HCT116 (cell line): ENCODE measurements around the gene TRIM69. TPM values are rescaled to one million over a fixed set of nuclear protein-coding genes. Genes with fewer than 3 reads are reported as not detected.

ENCODE experiments used
- ATAC-seq: fragments of 200-7000 bp; cut with Tn5 transposase; 2 replicates; pipeline ENCODE4 v1.9.1; 2020; ENCODE audit warnings: mild to moderate bottlenecking, moderate library complexity
- BruUV-seq: library from RNA; stranded (reverse); fragments of 400-500 nt; replicated peaks from 2 replicates; lab custom pipeline; 2021; lab: Mats Ljungman, UMichigan
- CTCF ChIA-PET: fragments of 300-600 bp; sonication (Branson Sonifier 250); formaldehyde crosslinking; loops from one replicate; lab custom pipeline; 2021; ENCODE audit warnings: antibody characterized with exemption; lab: Charles Lee
- POLR2A ChIA-PET: fragments of 300-600, 350-600 bp; sonication (Branson Sonifier 250); formaldehyde crosslinking; loops from one replicate; lab custom pipeline; 2021; ENCODE audit warnings: antibody characterized with exemption; lab: Charles Lee
- RAD21 ChIA-PET, 2 experiments: fragments of 300-600 bp; sonication (Branson Sonifier 250); formaldehyde crosslinking; loops; one replicate each; lab custom pipeline; 2023; ENCODE audit warnings: low total read pairs in 2 of 2; ENCODE audit not compliant: uncharacterized antibody in 2 of 2, unreplicated experiment in 2 of 2, low non-redundant PET in 1 of 2; lab: Charles Lee
- DNase-seq: peaks from one replicate; pipeline ENCODE4 v3.0.0-alpha.2; 2010; ENCODE audit warnings: low read depth, low spot score
- H2AFZ ChIP-seq: fragments of 200-600 bp; shearing (Covaris generic), sonication (generic); 2 replicates; pipeline ENCODE4 v1.6.1; 2017; ENCODE audit warnings: low read depth, mixed run types, mixed read lengths, antibody characterized with exemption, low read length; ENCODE audit not compliant: poor library complexity, severe bottlenecking
- H3K27ac ChIP-seq: 2 replicates; pipeline ENCODE4 v1.5.1; 2012; ENCODE audit warnings: low read depth, low read length
- H3K27me3 ChIP-seq: fragments of 200-600 bp; sonication (generic); 2 replicates; pipeline ENCODE4 v1.6.1; 2016; ENCODE audit warnings: mixed run types, low read length, mixed read lengths; ENCODE audit not compliant: insufficient read depth
- H3K36me3 ChIP-seq, 2 experiments: fragments of 200-500 bp in 1 of 2; fragments of 200-600 bp in 1 of 2; sonication (Bioruptor generic) in 1 of 2; sonication (generic) in 1 of 2; 2 replicates each; pipeline versions ENCODE4 v1.5.1 to v1.6.1; 2014 to 2016; ENCODE audit warnings: low read length in 2 of 2, inconsistent platforms in 1 of 2, mixed read lengths in 1 of 2, mixed run types in 1 of 2; ENCODE audit not compliant: insufficient read depth in 2 of 2, control insufficient read depth in 1 of 2
- H3K4me1 ChIP-seq, 2 experiments: fragments of 200-600 bp in 1 of 2; sonication (generic) in 1 of 2; 2 replicates each; pipeline versions ENCODE4 v1.5.1 to v1.6.1; 2012 to 2017; ENCODE audit warnings: low read length in 2 of 2, inconsistent platforms in 1 of 2, mild to moderate bottlenecking in 1 of 2, mixed read lengths in 1 of 2, mixed run types in 1 of 2, moderate library complexity in 1 of 2; ENCODE audit not compliant: insufficient read depth in 2 of 2, control insufficient read depth in 1 of 2
- H3K4me2 ChIP-seq: fragments of 200-600 bp; sonication (generic); 2 replicates; pipeline ENCODE4 v1.6.1; 2017; ENCODE audit warnings: mixed run types, low read length, mixed read lengths
- H3K4me3 ChIP-seq, 2 experiments: fragments of 200-600 bp in 1 of 2; sonication (generic) in 1 of 2; replicated peaks in 1 of 2; 2 replicates each; pipeline ENCODE4 v1.5.1; 2011 to 2016; ENCODE audit warnings: low read length in 2 of 2, control low read depth in 1 of 2, low read depth in 1 of 2, mild to moderate bottlenecking in 1 of 2, mixed read lengths in 1 of 2, mixed run types in 1 of 2
- H3K79me2 ChIP-seq: fragments of 200-600 bp; sonication (generic); 2 replicates; pipeline ENCODE4 v1.6.1; 2017; ENCODE audit warnings: mild to moderate bottlenecking, mixed run types, low read length, moderate library complexity, mixed read lengths; ENCODE audit not compliant: insufficient read depth
- H3K9ac ChIP-seq: fragments of 200-600 bp; sonication (generic); 2 replicates; pipeline ENCODE4 v1.6.1; 2016; ENCODE audit warnings: low read length, mixed read lengths
- H3K9me2 ChIP-seq: fragments of 200-600 bp; sonication (generic), shearing (Covaris generic); 2 replicates; pipeline ENCODE4 v1.6.1; 2017; ENCODE audit warnings: mixed run types, mild to moderate bottlenecking, moderate library complexity; ENCODE audit not compliant: insufficient read depth
- H3K9me3 ChIP-seq, 2 experiments: fragments of 200-500 bp in 1 of 2; fragments of 200-600 bp in 1 of 2; sonication (Bioruptor generic) in 1 of 2; sonication (generic) in 1 of 2; 2 replicates each; pipeline ENCODE4 v1.6.1; 2014 to 2017; ENCODE audit warnings: low read length in 2 of 2, mixed read lengths in 2 of 2, inconsistent platforms in 1 of 2, low read depth in 1 of 2, mild to moderate bottlenecking in 1 of 2, mixed run types in 1 of 2, moderate library complexity in 1 of 2; ENCODE audit not compliant: control insufficient read depth in 1 of 2, insufficient read depth in 1 of 2
- H4K20me1 ChIP-seq: fragments of 200-600 bp; sonication (generic), shearing (Covaris generic); 2 replicates; pipeline ENCODE4 v1.6.1; 2017; ENCODE audit warnings: mixed run types, mild to moderate bottlenecking, moderate library complexity; ENCODE audit not compliant: insufficient read depth
- ATF3 ChIP-seq: IDR thresholded peaks from 2 replicates; pipeline ENCODE4 v1.6.1; 2012
- CTCF ChIP-seq, 3 experiments: fragments of 200-600 bp in 1 of 3; sonication (generic) in 1 of 3; IDR thresholded peaks in 2 of 3; conservative IDR thresholded peaks in 1 of 3; 2 replicates each; pipeline ENCODE4 v1.5.1; 2012 to 2017; ENCODE audit warnings: low read depth in 2 of 3, low read length in 2 of 3, antibody characterized with exemption in 1 of 3, borderline replicate concordance in 1 of 3, control low read depth in 1 of 3, mild to moderate bottlenecking in 1 of 3, mixed read lengths in 1 of 3, mixed run types in 1 of 3, moderate library complexity in 1 of 3; ENCODE audit not compliant: insufficient read depth in 1 of 3
- EGR1 ChIP-seq: IDR thresholded peaks from 2 replicates; pipeline ENCODE4 v1.6.1; 2012; ENCODE audit warnings: low read depth
- ELF1 ChIP-seq: IDR thresholded peaks from 2 replicates; pipeline ENCODE4 v1.6.1; 2012; ENCODE audit warnings: low read depth, borderline replicate concordance
- EZH2 ChIP-seq: fragments of 200-600 bp; sonication (generic); IDR thresholded peaks from 2 replicates; pipeline ENCODE4 v1.6.1; 2017; ENCODE audit warnings: antibody characterized with exemption, mixed run types
- EZH2phosphoT487 ChIP-seq: fragments of 200-600 bp; IDR thresholded peaks from 2 replicates; pipeline ENCODE4 v1.6.1; 2018; ENCODE audit warnings: antibody characterized with exemption, borderline replicate concordance
- FOSL1 ChIP-seq: IDR thresholded peaks from 2 replicates; pipeline ENCODE4 v1.6.1; 2012; ENCODE audit warnings: low read depth
- JUND ChIP-seq: IDR thresholded peaks from 2 replicates; pipeline ENCODE4 v1.6.1; 2012
- MAX ChIP-seq: IDR thresholded peaks from 2 replicates; pipeline ENCODE4 v1.6.1; 2012
- POLR2A ChIP-seq: IDR thresholded peaks from 2 replicates; pipeline ENCODE4 v1.7.0; 2011; ENCODE audit warnings: borderline replicate concordance; ENCODE audit not compliant: insufficient read depth, insufficient read length; ENCODE audit errors: extremely low read depth
- POLR2AphosphoS5 ChIP-seq: IDR thresholded peaks from 2 replicates; pipeline ENCODE4 v1.6.1; 2011; ENCODE audit warnings: mild to moderate bottlenecking, low read depth, low read length, moderate library complexity
- RAD21 ChIP-seq: IDR thresholded peaks from 2 replicates; pipeline ENCODE4 v1.6.1; 2012; ENCODE audit warnings: low read depth, mild to moderate bottlenecking
- REST ChIP-seq: IDR thresholded peaks from 2 replicates; pipeline ENCODE4 v1.6.1; 2012; ENCODE audit warnings: low read depth
- SP1 ChIP-seq: IDR thresholded peaks from 2 replicates; pipeline ENCODE4 v1.6.1; 2012; ENCODE audit warnings: low read depth
- SRF ChIP-seq: IDR thresholded peaks from 2 replicates; pipeline ENCODE4 v1.6.1; 2012; ENCODE audit warnings: low read depth
- YY1 ChIP-seq: IDR thresholded peaks from 2 replicates; pipeline ENCODE4 v1.6.1; 2011; ENCODE audit warnings: low read length, low read depth, moderate library complexity, mild to moderate bottlenecking; ENCODE audit not compliant: insufficient replicate concordance; ENCODE audit errors: extremely low read depth
- intact Hi-C: fragments of 100-400 bp; cut with micrococcal nuclease; formaldehyde crosslinking; loops from 2 replicates; pipeline ENCODE4 v1.10.0; 2022
- total RNA-seq: library from RNA; stranded (reverse); gene quantifications from one replicate; pipeline ENCODE4 v1.2.1, GENCODE V29; 2021; ENCODE audit not compliant: unreplicated experiment

TRIM69 gene
- total RNA-seq, 1 experiment from 2014 or later = 13.0 TPM

GRCh38 chr15:44775953-44776352 lies 39.6 kb downstream of the TRIM69 start:
- Histone ChIP-seq H3K9ac (no peak overlapping the region), H3K4me3 (no peak overlapping the region), H3K9me2 (no peaks in the 10 kb centered on the region), H3K27me3 (no peaks in the 10 kb centered on the region), H4K20me1 (no peaks in the 10 kb centered on the region), H3K79me2 (no peaks in the 10 kb centered on the region), H3K27ac (no peak overlapping the region), H3K4me2 (no peak overlapping the region)
- POLR2A ChIA-PET = no interaction called here
- no peak for ATAC-seq
- no peak for DNase-seq
- BruUV-seq = no TSS peak
- TF ChIP-seq SRF (no peak), POLR2A (no peak), EZH2 (no peak), ATF3 (no peak), ELF1 (no peak), MAX (no peak), SP1 (no peak)
- TF ChIP-seq, all 23 proteins: peak for 0
- H3K4me1 ChIP-seq = no peaks in the 10 kb centered on the region
- H2AFZ ChIP-seq = no peak overlapping the region
- no peaks in the 10 kb centered on the region for H3K9me3 ChIP-seq
- RAD21 ChIA-PET = no interaction called here
- CTCF ChIA-PET = no interaction called here
- intact Hi-C loops = no loop called here
- no peaks in the 10 kb centered on the region for H3K36me3 ChIP-seq

- no peak overlapping the region for H3K27ac ChIP-seq
- H3K4me3 ChIP-seq = no peak overlapping the region
- ATAC-seq (no peak), DNase-seq (no peak)
- H3K9ac ChIP-seq = no peak overlapping the region
- no TSS peak for BruUV-seq
- H3K4me2 ChIP-seq = no peak overlapping the region
- peaks cover 5 to 7% of the 10 kb centered on the region in 2 experiments for H3K4me1 ChIP-seq
- H3K9me3 ChIP-seq = no peaks in the 10 kb centered on the region
- no peaks in the 10 kb centered on the region for H3K27me3 ChIP-seq
- intact Hi-C loops = no loop called here
- H4K20me1 ChIP-seq = no peaks in the 10 kb centered on the region
- no peaks in the 10 kb centered on the region for H3K36me3 ChIP-seq
- ChIA-PET RAD21 (no interaction called here), POLR2A (no interaction called here), CTCF (no interaction called here)
- no peaks in the 10 kb centered on the region for H3K79me2 ChIP-seq
- no peak overlapping the region for H2AFZ ChIP-seq
- no peaks in the 10 kb centered on the region for H3K9me2 ChIP-seq
- TF ChIP-seq JUND (no peak), SP1 (no peak), EZH2 (no peak), EZH2phosphoT487 (no peak), EGR1 (no peak), POLR2AphosphoS5 (no peak), FOSL1 (no peak), RAD21 (no peak), REST (no peak), CTCF (IDR thresholded peaks at IDR 0.05 in 2 of 3, conservative IDR thresholded peaks at IDR 0.05 in 1 of 3; ENCODE audit: borderline replicate concordance in 1 of 3, insufficient read depth in 1 of 3, low read depth in 2 of 3, low read length in 2 of 3) (no peak), YY1 (no peak), ELF1 (no peak), ATF3 (no peak)
Observed at GRCh38 chr15:44779761-44780160, 43.4 kb downstream of the TRIM69 start.
